GM12891 (cell line): ENCODE results near the gene ZNF787.

Experiments used
- PAX5 ChIP-seq: IDR thresholded peaks from 2 replicates; pipeline ENCODE4 v1.6.1; 2011; ENCODE audit warnings: low read length, moderate library complexity, mild to moderate bottlenecking; ENCODE audit not compliant: insufficient read depth, severe bottlenecking
- POLR2A ChIP-seq: IDR thresholded peaks from 2 replicates; pipeline ENCODE4 v1.6.1; 2011; ENCODE audit warnings: low read depth, low read length, control low read depth
- POLR2AphosphoS5 ChIP-seq: IDR thresholded peaks from 2 replicates; pipeline ENCODE4 v1.6.1; 2011; ENCODE audit warnings: low read depth, low read length, control low read depth
- POU2F2 ChIP-seq: IDR thresholded peaks from 2 replicates; pipeline ENCODE4 v1.6.1; 2011; ENCODE audit warnings: low read depth, mild to moderate bottlenecking, control low read depth, low read length, moderate library complexity
- SPI1 ChIP-seq: IDR thresholded peaks from 2 replicates; pipeline ENCODE4 v1.6.1; 2011; ENCODE audit warnings: low read depth, low read length, control low read depth
- TAF1 ChIP-seq: IDR thresholded peaks from 2 replicates; pipeline ENCODE4 v1.6.1; 2011; ENCODE audit warnings: low read depth, low read length, control low read depth

DNA sequence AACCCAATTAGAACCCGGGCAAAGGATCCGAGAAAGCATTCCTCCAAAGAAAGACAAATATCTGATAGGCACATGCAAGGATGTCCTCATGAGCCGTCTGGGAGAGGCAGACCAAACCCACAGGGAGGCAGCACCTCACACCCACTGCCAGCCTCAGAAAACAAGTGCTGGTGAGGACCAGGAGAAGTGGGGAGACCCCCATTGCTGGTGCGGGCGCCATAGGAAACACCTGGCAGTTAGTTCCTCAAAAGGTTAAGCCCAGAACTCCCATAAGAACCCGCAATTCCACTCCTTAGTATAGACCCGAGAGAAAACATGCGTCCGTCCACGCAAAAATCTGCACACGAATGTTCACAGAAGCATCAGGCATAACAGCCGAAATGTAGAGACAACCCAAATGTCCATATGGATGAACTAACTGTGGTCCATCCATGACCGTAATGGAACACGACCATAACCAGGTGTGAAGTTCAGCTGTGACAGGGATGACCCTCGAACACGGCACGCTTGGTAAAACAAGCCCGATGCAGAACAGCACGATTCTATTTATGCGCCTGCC lies 7.9 kb downstream of the ZNF787 start:
- TF ChIP-seq POU2F2 (no peak), PAX5 (no peak), TAF1 (no peak), POLR2AphosphoS5 (no peak), POLR2A (no peak), SPI1 (no peak)
